HepG2 (cell line): Measurements from ENCODE around the gene GRK5. TPM values are rescaled to one million over a fixed set of nuclear protein-coding genes. Genes with fewer than 3 reads are reported as not detected.

Source experiments
- ARNT ChIP-seq: fragments of 450-650 bp; IDR thresholded peaks from 2 replicates; pipeline ENCODE4 v1.6.1; 2017
- BHLHE40 ChIP-seq: IDR thresholded peaks from 2 replicates; pipeline ENCODE4 v1.6.1; 2011; ENCODE audit warnings: low read length, improper control_type of control experiment
- CENPBD1 ChIP-seq: sonication (generic); formaldehyde crosslinking; IDR thresholded peaks from 2 replicates; pipeline ENCODE4 v1.8.0; 2022; ENCODE audit warnings: missing genetic modification reagents, low read depth, mild to moderate bottlenecking, borderline replicate concordance
- CTCF ChIP-seq: sonication (generic); formaldehyde crosslinking; IDR thresholded peaks from 2 replicates; pipeline ENCODE4 v1.5.0; 2020; ENCODE audit warnings: mild to moderate bottlenecking, missing genetic modification reagents, moderate library complexity
- DPF2 ChIP-seq: sonication (generic); formaldehyde crosslinking; IDR thresholded peaks from 2 replicates; pipeline ENCODE4 v1.4.0; 2020; ENCODE audit warnings: mild to moderate bottlenecking, low read depth, missing genetic modification reagents, borderline replicate concordance
- HMG20B ChIP-seq: conservative IDR thresholded peaks from 2 replicates; pipeline ENCODE4 v1.6.1; 2016; ENCODE audit warnings: missing genetic modification reagents, missing compliant biosample characterization
- KDM2A ChIP-seq: sonication (generic); formaldehyde crosslinking; IDR thresholded peaks from 2 replicates; pipeline ENCODE4 v1.4.0; 2020; ENCODE audit warnings: low read depth, missing genetic modification reagents, borderline replicate concordance
- MAZ ChIP-seq, 2 experiments: sonication (generic) in 1 of 2; formaldehyde crosslinking in 1 of 2; IDR thresholded peaks; 2 replicates each; pipeline versions ENCODE4 v1.5.0 to v1.6.1; 2012 to 2020; ENCODE audit warnings: low read depth in 2 of 2, mild to moderate bottlenecking in 2 of 2, borderline replicate concordance in 1 of 2, improper control_type of control experiment in 1 of 2, low read length in 1 of 2, missing genetic modification reagents in 1 of 2, moderate library complexity in 1 of 2
- MED13 ChIP-seq: sonication (generic); formaldehyde crosslinking; IDR thresholded peaks from 2 replicates; pipeline ENCODE4 v1.5.0; 2020; ENCODE audit warnings: missing genetic modification reagents
- RAD21 ChIP-seq: fragments of 450-650 bp; formaldehyde crosslinking; IDR thresholded peaks from 2 replicates; pipeline ENCODE4 v1.5.0; 2020; ENCODE audit warnings: mild to moderate bottlenecking
- STAG1 ChIP-seq: sonication (generic); formaldehyde crosslinking; IDR thresholded peaks from 2 replicates; pipeline ENCODE4 v1.4.0; 2020; ENCODE audit warnings: missing genetic modification reagents
- TBX2 ChIP-seq: sonication (generic); formaldehyde crosslinking; IDR thresholded peaks from 2 replicates; pipeline ENCODE4 v1.5.0; 2020; ENCODE audit warnings: missing genetic modification reagents, mild to moderate bottlenecking, borderline replicate concordance
- ZNF24 ChIP-seq: fragments of 450-650 bp; IDR thresholded peaks from 2 replicates; pipeline ENCODE4 v1.6.1; 2017; ENCODE audit warnings: antibody characterized with exemption, mild to moderate bottlenecking
- ZNF292 ChIP-seq: sonication (generic); formaldehyde crosslinking; IDR thresholded peaks from 2 replicates; pipeline ENCODE4 v1.8.1; 2022; ENCODE audit warnings: mild to moderate bottlenecking, low read depth, missing genetic modification reagents, borderline replicate concordance
- ZNF33A ChIP-seq: sonication (generic); formaldehyde crosslinking; IDR thresholded peaks from 2 replicates; pipeline ENCODE4 v1.5.1; 2020; ENCODE audit warnings: missing genetic modification reagents, mild to moderate bottlenecking, moderate library complexity, borderline replicate concordance
- ZNF549 ChIP-seq: sonication (generic); formaldehyde crosslinking; IDR thresholded peaks from 2 replicates; pipeline ENCODE4 v1.5.0; 2020; ENCODE audit warnings: missing genetic modification reagents
- ZNF687 ChIP-seq: sonication (generic); formaldehyde crosslinking; IDR thresholded peaks from 2 replicates; pipeline ENCODE4 v1.5.1; 2020; ENCODE audit warnings: mild to moderate bottlenecking, missing genetic modification reagents, moderate library complexity
- polyA plus RNA-seq, 8 experiments: library from polyadenylated mRNA; depleted of rRNA in 3 of 8; stranded (reverse) in 7 of 8; unstranded in 1 of 8; fragments of >200 nt; fragmentation: Illumina TruSeq in 4 of 8; extraction: Trizol in 4 of 8; gene quantifications; 2 replicates each; pipeline versions ENCODE4 v1.2.1 to v1.2.3, GENCODE V29; 2011 to 2016; ENCODE audit warnings: low read depth in 4 of 8, missing spikeins in 1 of 8, mixed read lengths in 1 of 8; ENCODE audit not compliant: insufficient read depth in 1 of 8
- total RNA-seq, 5 experiments: library from RNA; depleted of rRNA; stranded (reverse); fragments of >200 nt; fragmentation: Illumina TruSeq; extraction: Trizol; gene quantifications; 2 replicates each; pipeline ENCODE4 v1.2.3, GENCODE V29; 2016; ENCODE audit warnings: low read depth in 1 of 5

Gene GRK5
- total and polyA plus RNA-seq, 2 of the 13 experiments (the other 11 are each of a cell fraction or from before 2014, with no cell fraction given), result 10.4 to 12.6 TPM

- peak; percentile 44 for TF ChIP-seq ZNF687 (CRISPR knock-in tag)
- TF ChIP-seq BHLHE40, result 0 out of 2 replicates have a peak, but pooled peaks have one; percentile 10
- TF ChIP-seq ZNF24, result no peak
- TF ChIP-seq STAG1 (CRISPR knock-in tag), result peak; percentile 91
- no peak for TF ChIP-seq MAZ (IDR thresholded peaks at IDR 0.05; ENCODE audit: borderline replicate concordance, low read depth, low read length)
- no peak for TF ChIP-seq MAZ (CRISPR knock-in tag; IDR thresholded peaks at IDR 0.05; ENCODE audit: low read depth)
- TF ChIP-seq ARNT, result no peak
- TF ChIP-seq DPF2 (CRISPR knock-in tag), result no peak
- TF ChIP-seq MED13, result no peak
- TF ChIP-seq CTCF, result peak; percentile 92
- no peak for TF ChIP-seq HMG20B (CRISPR knock-in tag)
- TF ChIP-seq CENPBD1 (CRISPR knock-in tag), result no peak
- no peak for TF ChIP-seq ZNF33A (CRISPR knock-in tag)
- no peak for TF ChIP-seq ZNF549 (CRISPR knock-in tag)
- no peak for TF ChIP-seq TBX2 (CRISPR knock-in tag)
- peak; percentile 26; the same call in 1 of the 2 replicates for TF ChIP-seq KDM2A (CRISPR knock-in tag)
- TF ChIP-seq RAD21 (CRISPR knock-in tag), result peak; percentile 77
- no peak for TF ChIP-seq ZNF292
These were observed 238.1 kb downstream of the GRK5 start (continued) for GRCh38 chr10:119445311-119445934.
